Prostate gland (tissue), 2 donors: Measurements from ENCODE around the gene SHISA5.
"Not testable (repeated sequence)": the region's sequence is repeated elsewhere in the genome, so short reads cannot be mapped to it uniquely, and the experiment has no call there.

Experiments used
- CTCF ChIP-seq, 4 experiments: fragments of 200-600 bp in 2 of 4; fragments of 450-650 bp in 2 of 4; sonication (generic) in 2 of 4; IDR thresholded peaks; 1 replicate in 3 of 4; 2 replicates in 1 of 4; pipeline ENCODE4 v1.5.1; 2016 to 2019; ENCODE audit warnings: antibody characterized with exemption in 4 of 4, mild to moderate bottlenecking in 2 of 4, moderate library complexity in 2 of 4
- POLR2A ChIP-seq: fragments of 450-650 bp; IDR thresholded peaks from one replicate; pipeline ENCODE4 v1.6.1; 2016; ENCODE audit warnings: antibody characterized with exemption, mild to moderate bottlenecking

GRCh38 chr3:48482822-48483221 lies 21.2 kb downstream of the SHISA5 start:
- TF ChIP-seq CTCF (IDR thresholded peaks at IDR 0.05); POLR2A: not testable (repeated sequence)
